GM23338 (cell line): ENCODE data around the gene BRD9. TPM values are rescaled to one million over a fixed set of nuclear protein-coding genes. Genes with fewer than 3 reads are reported as not detected.
"Not testable (repeated sequence)": the region's sequence is repeated elsewhere in the genome, so short reads cannot be mapped to it uniquely, and the experiment has no call there.

Experiments used
- ATAC-seq: fragments of 200-7000 bp; cut with Tn5 transposase; 3 replicates; pipeline ENCODE4 v1.9.1; 2020
- DNase-seq: peaks from one replicate; pipeline ENCODE4 v3.0.0-alpha.2; 2015; ENCODE audit warnings: low spot score
- H2AFZ ChIP-seq: fragments of 200-600 bp; sonication (generic); 2 replicates; pipeline ENCODE4 v1.8.0; 2016; ENCODE audit warnings: antibody characterized with exemption, mild to moderate bottlenecking, moderate library complexity
- H3F3A ChIP-seq: fragments of 200-600 bp; sonication (generic); replicated peaks from 2 replicates; pipeline ENCODE4 v1.8.0; 2017; ENCODE audit warnings: antibody characterized with exemption, mixed run types, low read depth
- H3K27ac ChIP-seq: fragments of 200-600 bp; sonication (generic); 2 replicates; pipeline ENCODE4 v1.6.1; 2016; ENCODE audit warnings: low read depth
- H3K27me3 ChIP-seq: fragments of 200-600 bp; sonication (generic); 2 replicates; pipeline ENCODE4 v1.8.0; 2016; ENCODE audit warnings: mild to moderate bottlenecking, mixed run types, moderate library complexity; ENCODE audit not compliant: insufficient read depth
- H3K36me3 ChIP-seq: fragments of 200-600 bp; sonication (generic); 2 replicates; pipeline ENCODE4 v1.8.0; 2016; ENCODE audit warnings: mild to moderate bottlenecking; ENCODE audit not compliant: insufficient read depth
- H3K4me1 ChIP-seq: fragments of 200-600 bp; sonication (generic); 2 replicates; pipeline ENCODE4 v1.8.0; 2016; ENCODE audit warnings: mild to moderate bottlenecking, moderate library complexity; ENCODE audit not compliant: insufficient read depth
- H3K4me2 ChIP-seq: fragments of 200-600 bp; sonication (generic); 2 replicates; pipeline ENCODE4 v1.7.1; 2017; ENCODE audit warnings: mixed run types
- H3K4me3 ChIP-seq: fragments of 200-600 bp; sonication (generic); 2 replicates; pipeline ENCODE4 v1.6.1; 2016; ENCODE audit warnings: mixed run types
- H3K79me2 ChIP-seq: fragments of 200-600 bp; sonication (generic); replicated peaks from 2 replicates; pipeline ENCODE4 v1.8.0; 2017; ENCODE audit warnings: mild to moderate bottlenecking; ENCODE audit not compliant: insufficient read depth
- H3K9me2 ChIP-seq: fragments of 200-600 bp; sonication (generic); 2 replicates; pipeline ENCODE4 v1.8.0; 2017; ENCODE audit not compliant: insufficient read depth
- H4K20me1 ChIP-seq: fragments of 200-600 bp; sonication (generic); replicated peaks from 2 replicates; pipeline ENCODE4 v1.8.0; 2017; ENCODE audit warnings: mild to moderate bottlenecking; ENCODE audit not compliant: insufficient read depth
- H3K27ac Mint-ChIP-seq: 2 replicates; pipeline ENCODE4 v1.8.0; 2020; ENCODE audit warnings: inconsistent platforms, mild to moderate bottlenecking, moderate library complexity, mixed read lengths
- H3K27me3 Mint-ChIP-seq: 3 replicates; pipeline ENCODE4 v1.8.0; 2022; ENCODE audit warnings: low read depth, mild to moderate bottlenecking, moderate library complexity, mixed read lengths, inconsistent platforms; ENCODE audit not compliant: insufficient read depth, poor library complexity
- H3K36me3 Mint-ChIP-seq: 3 replicates; pipeline ENCODE4 v1.8.0; 2021; ENCODE audit warnings: low read depth, mild to moderate bottlenecking, inconsistent platforms, moderate library complexity, mixed read lengths
- H3K4me1 Mint-ChIP-seq: 3 replicates; pipeline ENCODE4 v1.8.0; 2020; ENCODE audit warnings: mild to moderate bottlenecking, inconsistent platforms, mixed read lengths
- H3K4me3 Mint-ChIP-seq: 3 replicates; pipeline ENCODE4 v1.8.0; 2021; ENCODE audit warnings: moderate library complexity, mild to moderate bottlenecking, inconsistent platforms, mixed read lengths
- H3K9me3 Mint-ChIP-seq: 3 replicates; pipeline ENCODE4 v1.8.0; 2020; ENCODE audit warnings: moderate library complexity, mild to moderate bottlenecking, inconsistent platforms, mixed read lengths
- POLR2AphosphoS5 ChIP-seq: IDR thresholded peaks from 2 replicates; pipeline ENCODE4 v1.6.1; 2016; ENCODE audit warnings: antibody characterized with exemption, low read depth
- ZNF331 ChIP-seq: fragments of 250-450 bp; sonication (Bioruptor Pico); IDR thresholded peaks from 2 replicates; pipeline ENCODE4 v1.5.0; 2020; ENCODE audit warnings: low read depth, mild to moderate bottlenecking, moderate library complexity
- polyA plus RNA-seq: library from polyadenylated mRNA; unstranded; fragments of >200 nt; fragmentation: Nextera tagmentation; extraction: Ambion mirVana; gene quantifications from 2 replicates; pipeline ENCODE4 v1.2.1, GENCODE V29; 2016
- total RNA-seq: library from RNA; depleted of rRNA; stranded (reverse); fragments of >200 nt; shearing (Covaris generic); gene quantifications from 2 replicates; pipeline ENCODE4 v1.2.3, GENCODE V29; 2014
- TF ChIP-seq, protein P1 (sequence below), 2 experiments: fragments of 200-600 bp in 1 of 2; sonication (generic) in 1 of 2; conservative IDR thresholded peaks; 2 replicates each; pipeline versions ENCODE4 v1.5.1 to v1.6.1; 2016 to 2017; ENCODE audit warnings: antibody characterized with exemption in 2 of 2, low read depth in 2 of 2, mild to moderate bottlenecking in 2 of 2, moderate library complexity in 1 of 2
- TF ChIP-seq, protein P2 (sequence below): IDR thresholded peaks from one replicate; pipeline ENCODE4 v1.6.1; 2018; ENCODE audit warnings: antibody characterized with exemption; ENCODE audit not compliant: unreplicated experiment

Gene BRD9
- total and polyA plus RNA-seq, 2 experiments from 2014 or later: 32.9 to 54.7 TPM

DNA sequence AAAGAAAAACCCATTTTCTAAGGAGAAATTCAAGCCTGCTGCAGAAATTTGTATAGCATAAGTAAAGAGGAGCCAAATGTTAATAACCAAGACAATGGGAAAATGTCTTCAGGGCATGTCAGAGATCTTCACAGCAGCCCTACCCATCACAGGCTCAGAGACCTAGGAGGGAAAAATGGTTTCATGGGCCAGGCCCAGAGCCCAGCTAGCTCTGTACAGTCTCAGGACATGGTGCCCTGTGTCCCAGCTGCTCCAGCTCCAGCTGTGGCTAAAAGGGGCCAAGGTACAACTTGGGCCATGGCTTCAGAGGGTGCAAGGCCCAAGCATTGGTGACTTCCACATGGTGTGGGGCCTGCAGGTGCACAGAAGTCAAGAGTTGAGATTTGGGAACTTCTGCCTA lies 36.6 kb upstream of the BRD9 start:
- not testable (repeated sequence) for H3K9me2 ChIP-seq, H4K20me1 ChIP-seq

DNA sequence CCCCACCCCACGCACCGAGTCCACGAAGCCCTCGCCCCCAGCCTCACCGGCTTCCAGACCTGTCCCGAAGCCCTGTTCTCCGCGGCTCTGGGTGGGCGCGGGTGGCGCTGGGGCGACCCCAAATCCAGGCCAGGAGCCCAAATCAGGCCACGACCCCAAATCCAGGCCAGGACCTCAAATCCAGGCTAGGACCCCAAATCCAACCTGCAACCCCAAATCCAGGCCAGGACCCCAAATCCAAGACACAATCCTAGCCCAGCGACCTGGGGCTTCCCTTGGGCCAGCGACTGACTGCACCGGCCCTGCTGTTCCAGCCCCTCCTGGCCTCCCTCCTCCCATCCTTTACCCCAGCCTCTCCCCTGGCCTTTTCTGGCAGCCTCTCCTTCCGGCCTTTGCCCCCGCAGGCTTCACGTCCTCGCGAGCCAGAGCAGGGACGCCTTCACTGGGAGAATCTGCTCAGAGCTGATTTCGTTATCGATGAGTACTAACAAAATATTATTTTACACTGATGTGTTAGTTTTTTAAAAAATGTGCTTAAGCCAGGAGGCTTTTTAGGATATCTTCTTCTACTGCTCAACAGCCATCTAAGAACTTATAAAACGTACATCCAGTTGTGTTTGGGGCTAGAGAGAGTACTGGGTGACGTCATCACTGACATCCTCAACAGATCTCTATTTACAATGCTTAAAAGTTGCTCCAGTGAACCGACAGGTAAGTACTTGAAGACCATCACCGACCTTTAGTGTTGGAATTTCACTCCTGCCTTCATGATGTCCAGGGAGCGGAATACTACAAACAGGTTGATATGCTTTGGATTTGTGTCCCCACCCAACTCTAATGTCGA lies 34.8 kb upstream of the BRD9 start:
- TF ChIP-seq ZNF331 (CRISPR knock-in tag): no peak
- Histone ChIP-seq H3K4me2 (peak overlapping the region; percentile 87), H3K4me1 (no peaks in the 10 kb centered on the region), H3K27ac (no peak overlapping the region), H3K27me3 (peaks cover 23% of the 10 kb centered on the region), H3F3A (no peaks in the 10 kb centered on the region), H3K4me3 (peak overlapping the region; percentile 61), H3K79me2 (no peaks in the 10 kb centered on the region), H3K9me2 (no peaks in the 10 kb centered on the region), H4K20me1 (0 out of 2 replicates have a peak, but pooled peaks cover 8% of the 10 kb centered on the region), H3K36me3 (no peaks in the 10 kb centered on the region), H2AFZ (peak overlapping the region; percentile 96)
- H3K36me3 Mint-ChIP-seq: no peaks in the 10 kb centered on the region; the same call in 2 of the 3 replicates
- no peaks in the 10 kb centered on the region for H3K9me3 Mint-ChIP-seq
- peak overlapping the region; percentile 46 for H3K4me3 Mint-ChIP-seq
- no peak for DNase-seq
- peaks cover 2% of the 10 kb centered on the region; the same call in 2 of the 3 replicates for H3K4me1 Mint-ChIP-seq
- no peak overlapping the region for H3K27ac Mint-ChIP-seq
- peak; percentile 9 for ATAC-seq
- H3K27me3 Mint-ChIP-seq: peaks cover 17% of the 10 kb centered on the region

More for the DNA sequence above, 36.6 kb upstream of the BRD9 start:
- H3K27ac Mint-ChIP-seq, H3K36me3 ChIP-seq, H3K4me1 ChIP-seq, H3K4me3 ChIP-seq, H3K79me2 ChIP-seq, H3F3A ChIP-seq, ATAC-seq, DNase-seq, H3K4me3 Mint-ChIP-seq, H3K9me3 Mint-ChIP-seq, H3K4me2 ChIP-seq, H3K4me1 Mint-ChIP-seq, H3K27ac ChIP-seq, H3K36me3 Mint-ChIP-seq, H2AFZ ChIP-seq: not testable (repeated sequence)
- H3K27me3 Mint-ChIP-seq: peaks cover 17% of the 10 kb centered on the region
- H3K27me3 ChIP-seq: peaks cover 23% of the 10 kb centered on the region

DNA sequence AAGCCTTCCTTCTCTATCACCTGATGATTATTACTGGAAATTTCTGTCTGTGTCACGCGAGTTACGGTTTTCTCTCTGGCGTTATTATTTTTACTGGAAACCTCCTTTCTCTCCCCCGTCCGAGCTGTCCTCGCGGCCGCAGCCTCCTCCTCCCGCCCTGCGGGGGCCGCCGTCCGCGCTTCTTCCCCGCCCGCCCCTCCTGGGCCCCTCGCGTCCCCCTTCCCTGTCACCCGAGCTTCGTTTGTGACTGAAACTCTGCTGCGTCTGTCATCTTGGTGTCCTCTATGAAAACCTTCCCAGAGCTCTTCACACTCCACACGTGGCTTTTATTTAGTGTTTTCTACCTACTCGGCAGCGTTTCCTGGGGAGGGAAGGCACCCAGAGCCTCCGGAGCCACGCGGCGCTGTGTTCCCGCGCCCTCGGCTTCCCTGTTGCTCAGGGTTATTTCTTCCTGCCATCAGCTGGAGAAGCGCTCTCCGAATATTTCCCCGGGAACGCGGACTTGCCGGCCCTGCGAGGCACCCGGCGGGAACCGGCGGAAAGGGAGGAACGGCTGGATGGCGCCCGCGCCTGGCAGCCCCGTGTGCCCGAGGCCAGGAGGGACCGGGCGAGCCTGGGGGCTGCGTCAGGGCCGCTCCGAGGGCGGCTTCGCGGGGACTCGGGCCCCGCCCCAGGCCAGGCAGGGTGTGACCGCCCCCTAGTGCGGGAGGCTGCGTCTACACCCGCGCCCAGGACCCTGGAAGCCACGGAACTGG lies 34.0 kb upstream of the BRD9 start:
- 0 out of 2 replicates have a peak, but pooled peaks cover 8% of the 10 kb centered on the region for H4K20me1 ChIP-seq
- peak overlapping the region; percentile 87 for H3K4me2 ChIP-seq
- H3K9me2 ChIP-seq: no peaks in the 10 kb centered on the region
- Mint-ChIP-seq H3K36me3 (no peaks in the 10 kb centered on the region; the same call in 2 of the 3 replicates), H3K27ac (no peak overlapping the region), H3K4me1 (peaks cover 2% of the 10 kb centered on the region; the same call in 2 of the 3 replicates), H3K9me3 (no peaks in the 10 kb centered on the region), H3K4me3 (peak overlapping the region; percentile 64), H3K27me3 (peaks cover 17% of the 10 kb centered on the region)
- peak overlapping the region; percentile 96 for H2AFZ ChIP-seq
- DNase-seq (peak; percentile 74), ATAC-seq (peak; percentile 85)
- no peaks in the 10 kb centered on the region for H3K4me1 ChIP-seq
- H3K36me3 ChIP-seq: no peaks in the 10 kb centered on the region
- H3K27me3 ChIP-seq: peaks cover 23% of the 10 kb centered on the region
- no peaks in the 10 kb centered on the region for H3F3A ChIP-seq
- H3K27ac ChIP-seq: no peak overlapping the region
- no peaks in the 10 kb centered on the region for H3K79me2 ChIP-seq
- peak overlapping the region; percentile 61 for H3K4me3 ChIP-seq
- TF ChIP-seq, protein P1, sequence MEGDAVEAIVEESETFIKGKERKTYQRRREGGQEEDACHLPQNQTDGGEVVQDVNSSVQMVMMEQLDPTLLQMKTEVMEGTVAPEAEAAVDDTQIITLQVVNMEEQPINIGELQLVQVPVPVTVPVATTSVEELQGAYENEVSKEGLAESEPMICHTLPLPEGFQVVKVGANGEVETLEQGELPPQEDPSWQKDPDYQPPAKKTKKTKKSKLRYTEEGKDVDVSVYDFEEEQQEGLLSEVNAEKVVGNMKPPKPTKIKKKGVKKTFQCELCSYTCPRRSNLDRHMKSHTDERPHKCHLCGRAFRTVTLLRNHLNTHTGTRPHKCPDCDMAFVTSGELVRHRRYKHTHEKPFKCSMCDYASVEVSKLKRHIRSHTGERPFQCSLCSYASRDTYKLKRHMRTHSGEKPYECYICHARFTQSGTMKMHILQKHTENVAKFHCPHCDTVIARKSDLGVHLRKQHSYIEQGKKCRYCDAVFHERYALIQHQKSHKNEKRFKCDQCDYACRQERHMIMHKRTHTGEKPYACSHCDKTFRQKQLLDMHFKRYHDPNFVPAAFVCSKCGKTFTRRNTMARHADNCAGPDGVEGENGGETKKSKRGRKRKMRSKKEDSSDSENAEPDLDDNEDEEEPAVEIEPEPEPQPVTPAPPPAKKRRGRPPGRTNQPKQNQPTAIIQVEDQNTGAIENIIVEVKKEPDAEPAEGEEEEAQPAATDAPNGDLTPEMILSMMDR (conservative IDR thresholded peaks at IDR 0.05; ENCODE audit: low read depth in 2 of 2): peak; percentile 33 to 54
- 0 out of 2 replicates have a peak, but pooled peaks have one; percentile 15 for TF ChIP-seq POLR2AphosphoS5
- TF ChIP-seq, protein P2, sequence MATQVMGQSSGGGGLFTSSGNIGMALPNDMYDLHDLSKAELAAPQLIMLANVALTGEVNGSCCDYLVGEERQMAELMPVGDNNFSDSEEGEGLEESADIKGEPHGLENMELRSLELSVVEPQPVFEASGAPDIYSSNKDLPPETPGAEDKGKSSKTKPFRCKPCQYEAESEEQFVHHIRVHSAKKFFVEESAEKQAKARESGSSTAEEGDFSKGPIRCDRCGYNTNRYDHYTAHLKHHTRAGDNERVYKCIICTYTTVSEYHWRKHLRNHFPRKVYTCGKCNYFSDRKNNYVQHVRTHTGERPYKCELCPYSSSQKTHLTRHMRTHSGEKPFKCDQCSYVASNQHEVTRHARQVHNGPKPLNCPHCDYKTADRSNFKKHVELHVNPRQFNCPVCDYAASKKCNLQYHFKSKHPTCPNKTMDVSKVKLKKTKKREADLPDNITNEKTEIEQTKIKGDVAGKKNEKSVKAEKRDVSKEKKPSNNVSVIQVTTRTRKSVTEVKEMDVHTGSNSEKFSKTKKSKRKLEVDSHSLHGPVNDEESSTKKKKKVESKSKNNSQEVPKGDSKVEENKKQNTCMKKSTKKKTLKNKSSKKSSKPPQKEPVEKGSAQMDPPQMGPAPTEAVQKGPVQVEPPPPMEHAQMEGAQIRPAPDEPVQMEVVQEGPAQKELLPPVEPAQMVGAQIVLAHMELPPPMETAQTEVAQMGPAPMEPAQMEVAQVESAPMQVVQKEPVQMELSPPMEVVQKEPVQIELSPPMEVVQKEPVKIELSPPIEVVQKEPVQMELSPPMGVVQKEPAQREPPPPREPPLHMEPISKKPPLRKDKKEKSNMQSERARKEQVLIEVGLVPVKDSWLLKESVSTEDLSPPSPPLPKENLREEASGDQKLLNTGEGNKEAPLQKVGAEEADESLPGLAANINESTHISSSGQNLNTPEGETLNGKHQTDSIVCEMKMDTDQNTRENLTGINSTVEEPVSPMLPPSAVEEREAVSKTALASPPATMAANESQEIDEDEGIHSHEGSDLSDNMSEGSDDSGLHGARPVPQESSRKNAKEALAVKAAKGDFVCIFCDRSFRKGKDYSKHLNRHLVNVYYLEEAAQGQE: no peak
